Neural progenitor cell (in vitro differentiated cells): ENCODE data around the gene GID4. TPM values are rescaled to one million over a fixed set of nuclear protein-coding genes. Genes with fewer than 3 reads are reported as not detected.
A peak's percentile ranks its signal among the peaks of the same experiment; 100 is the strongest.

ENCODE experiments used
- DNase-seq: peaks from one replicate; pipeline ENCODE4 v3.0.0-alpha.2; 2016; ENCODE audit warnings: low spot score
- H2AFZ ChIP-seq: fragments of 200-600 bp; sonication (generic); replicated peaks from 2 replicates; pipeline ENCODE4 v1.6.1; 2016; ENCODE audit warnings: antibody characterized with exemption
- H3F3A ChIP-seq: fragments of 200-600 bp; sonication (generic); 2 replicates; pipeline ENCODE4 v1.6.1; 2016; ENCODE audit warnings: antibody characterized with exemption, low read depth
- H3K27ac ChIP-seq: fragments of 200-600 bp; sonication (generic); 2 replicates; pipeline ENCODE4 v1.5.1; 2016; ENCODE audit warnings: mild to moderate bottlenecking
- H3K27me3 ChIP-seq: fragments of 200-600 bp; sonication (generic); 2 replicates; pipeline ENCODE4 v1.6.1; 2016; ENCODE audit warnings: mild to moderate bottlenecking, moderate library complexity
- H3K36me3 ChIP-seq: fragments of 200-600 bp; sonication (generic); 2 replicates; pipeline ENCODE4 v1.5.1; 2016
- H3K4me1 ChIP-seq: fragments of 200-600 bp; sonication (generic); 2 replicates; pipeline ENCODE4 v1.6.1; 2016; ENCODE audit warnings: mixed run types
- H3K4me2 ChIP-seq: fragments of 200-600 bp; sonication (generic); 2 replicates; pipeline ENCODE4 v1.6.1; 2016
- H3K4me3 ChIP-seq: fragments of 200-600 bp; sonication (generic); 2 replicates; pipeline ENCODE4 v1.5.1; 2016
- H3K79me2 ChIP-seq: fragments of 200-600 bp; sonication (generic); 2 replicates; pipeline ENCODE4 v1.6.1; 2016; ENCODE audit warnings: low read depth
- H3K9ac ChIP-seq: fragments of 200-600 bp; sonication (generic); 2 replicates; pipeline ENCODE4 v1.6.1; 2016
- H3K9me3 ChIP-seq: fragments of 200-600 bp; sonication (generic); 2 replicates; pipeline ENCODE4 v1.5.1; 2016; ENCODE audit warnings: low read depth
- H4K20me1 ChIP-seq: fragments of 200-600 bp; sonication (generic); 2 replicates; pipeline ENCODE4 v1.6.1; 2016; ENCODE audit warnings: low read depth
- H3K27ac Mint-ChIP-seq: 3 replicates; pipeline ENCODE4 v1.8.0; 2021; ENCODE audit warnings: mixed read lengths
- H3K27me3 Mint-ChIP-seq: 2 replicates; pipeline ENCODE4 v1.8.0; 2022; ENCODE audit warnings: low read depth, mild to moderate bottlenecking, inconsistent platforms, moderate library complexity, mixed read lengths; ENCODE audit not compliant: insufficient read depth
- H3K36me3 Mint-ChIP-seq: 3 replicates; pipeline ENCODE4 v1.8.0; 2021; ENCODE audit warnings: mixed read lengths
- H3K4me1 Mint-ChIP-seq: 3 replicates; pipeline ENCODE4 v1.8.0; 2021; ENCODE audit warnings: mixed read lengths
- H3K4me3 Mint-ChIP-seq: 3 replicates; pipeline ENCODE4 v1.8.0; 2021; ENCODE audit warnings: mild to moderate bottlenecking, moderate library complexity, mixed read lengths
- H3K9me3 Mint-ChIP-seq: 3 replicates; pipeline ENCODE4 v1.8.0; 2020; ENCODE audit warnings: mixed read lengths
- EZH2 ChIP-seq: fragments of 200-600 bp; sonication (generic); IDR thresholded peaks from 2 replicates; pipeline ENCODE4 v1.6.1; 2017; ENCODE audit warnings: antibody characterized with exemption, mild to moderate bottlenecking, moderate library complexity
- EZH2phosphoT487 ChIP-seq: fragments of 200-600 bp; sonication (generic); IDR thresholded peaks from 2 replicates; pipeline ENCODE4 v1.6.1; 2017; ENCODE audit warnings: antibody characterized with exemption
- total RNA-seq: library from RNA; depleted of rRNA; stranded (reverse); fragments of >200 nt; gene quantifications from 2 replicates; pipeline ENCODE4 v1.2.3, GENCODE V29; 2015; ENCODE audit warnings: low replicate concordance
- TF ChIP-seq, protein P1 (sequence below): fragments of 200-600 bp; sonication (generic); IDR thresholded peaks from 2 replicates; pipeline ENCODE4 v1.5.1; 2017; ENCODE audit warnings: antibody characterized with exemption, mild to moderate bottlenecking

Gene GID4
- total RNA-seq, 1 donor from 2014 or later: 10.6 TPM

DNA sequence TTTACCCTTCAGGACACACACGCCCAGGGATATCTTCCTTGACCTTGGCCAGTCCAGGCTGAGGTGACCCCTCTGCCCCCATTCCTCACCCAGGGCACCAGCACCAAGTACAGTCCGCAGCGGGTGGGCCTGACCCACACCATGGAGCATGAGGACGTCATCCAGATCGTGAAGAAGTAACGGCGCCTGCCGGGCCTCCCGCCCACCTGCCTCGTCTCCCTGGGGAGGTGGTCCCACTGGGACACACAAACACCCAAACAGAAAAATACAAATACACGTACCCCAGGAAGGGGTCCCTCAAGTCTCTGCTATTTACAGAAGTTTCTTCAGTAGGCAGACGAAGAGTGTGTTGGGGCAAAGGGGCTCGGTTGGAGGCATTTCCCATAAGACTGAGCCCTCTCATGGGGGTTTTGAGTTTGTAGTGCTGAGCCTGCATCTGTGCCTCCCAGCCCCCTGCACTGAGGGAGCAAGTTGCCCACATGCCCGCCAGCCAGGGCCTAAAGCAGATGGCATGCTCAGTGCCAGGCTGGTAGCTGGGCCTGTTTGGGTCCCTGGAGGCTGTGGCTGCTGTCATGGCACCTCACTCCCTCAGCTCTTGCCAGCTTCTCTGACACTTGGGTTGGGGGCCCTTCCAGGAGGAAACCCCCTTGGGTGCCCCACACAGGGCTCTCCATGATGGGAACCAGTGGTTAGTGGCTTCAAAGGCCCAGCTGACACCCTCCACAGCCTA, 68.0 kb downstream of the GID4 start:
- Mint-ChIP-seq H3K27ac (no peak overlapping the region), H3K27me3 (peaks cover 4% of the 10 kb centered on the region), H3K4me1 (peaks cover 17% of the 10 kb centered on the region), H3K4me3 (no peak overlapping the region), H3K9me3 (no peaks in the 10 kb centered on the region), H3K36me3 (peaks cover 8% of the 10 kb centered on the region)
- Histone ChIP-seq H4K20me1 (no peaks in the 10 kb centered on the region), H3K4me1 (peaks cover 7% of the 10 kb centered on the region), H3K9ac (no peak overlapping the region), H2AFZ (no peak overlapping the region), H3F3A (no peaks in the 10 kb centered on the region), H3K4me3 (no peak overlapping the region), H3K79me2 (no peaks in the 10 kb centered on the region), H3K27me3 (no peaks in the 10 kb centered on the region), H3K4me2 (no peak overlapping the region), H3K27ac (no peak overlapping the region), H3K36me3 (no peaks in the 10 kb centered on the region), H3K9me3 (no peaks in the 10 kb centered on the region)
- no peak for DNase-seq
- TF ChIP-seq EZH2: no peak
- TF ChIP-seq, protein P1, sequence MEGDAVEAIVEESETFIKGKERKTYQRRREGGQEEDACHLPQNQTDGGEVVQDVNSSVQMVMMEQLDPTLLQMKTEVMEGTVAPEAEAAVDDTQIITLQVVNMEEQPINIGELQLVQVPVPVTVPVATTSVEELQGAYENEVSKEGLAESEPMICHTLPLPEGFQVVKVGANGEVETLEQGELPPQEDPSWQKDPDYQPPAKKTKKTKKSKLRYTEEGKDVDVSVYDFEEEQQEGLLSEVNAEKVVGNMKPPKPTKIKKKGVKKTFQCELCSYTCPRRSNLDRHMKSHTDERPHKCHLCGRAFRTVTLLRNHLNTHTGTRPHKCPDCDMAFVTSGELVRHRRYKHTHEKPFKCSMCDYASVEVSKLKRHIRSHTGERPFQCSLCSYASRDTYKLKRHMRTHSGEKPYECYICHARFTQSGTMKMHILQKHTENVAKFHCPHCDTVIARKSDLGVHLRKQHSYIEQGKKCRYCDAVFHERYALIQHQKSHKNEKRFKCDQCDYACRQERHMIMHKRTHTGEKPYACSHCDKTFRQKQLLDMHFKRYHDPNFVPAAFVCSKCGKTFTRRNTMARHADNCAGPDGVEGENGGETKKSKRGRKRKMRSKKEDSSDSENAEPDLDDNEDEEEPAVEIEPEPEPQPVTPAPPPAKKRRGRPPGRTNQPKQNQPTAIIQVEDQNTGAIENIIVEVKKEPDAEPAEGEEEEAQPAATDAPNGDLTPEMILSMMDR: no peak
- TF ChIP-seq EZH2phosphoT487: no peak

DNA sequence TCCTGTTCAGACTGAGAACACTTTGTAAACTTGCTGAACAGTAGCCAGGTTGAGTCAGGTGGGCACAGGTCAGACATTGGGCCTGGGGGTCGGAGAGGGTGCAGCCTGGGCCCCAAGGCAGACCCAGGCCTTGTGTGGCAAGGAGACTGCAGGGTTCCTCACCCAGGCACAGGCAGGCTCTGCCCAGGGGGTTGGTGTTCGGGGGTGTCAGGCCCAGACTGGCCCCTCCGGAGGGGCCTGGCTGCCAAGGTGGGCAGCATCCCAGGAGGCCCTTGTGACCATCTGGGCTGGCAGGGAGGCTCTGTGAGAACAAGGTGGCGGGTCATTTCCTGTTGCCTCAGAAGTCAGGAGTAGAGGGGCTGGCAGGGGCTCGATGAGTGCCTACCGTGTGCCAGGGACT, 68.8 kb downstream of the GID4 start:
- TF ChIP-seq EZH2 (no peak), EZH2phosphoT487 (no peak)
- TF ChIP-seq, protein P1: no peak
- no peak overlapping the region for H3K4me3 ChIP-seq
- no peak overlapping the region for H2AFZ ChIP-seq
- no peaks in the 10 kb centered on the region for H3K79me2 ChIP-seq
- H4K20me1 ChIP-seq: no peaks in the 10 kb centered on the region
- Mint-ChIP-seq H3K4me1 (peaks cover 19% of the 10 kb centered on the region), H3K27me3 (peaks cover 4% of the 10 kb centered on the region), H3K4me3 (no peak overlapping the region), H3K9me3 (no peaks in the 10 kb centered on the region), H3K27ac (no peak overlapping the region), H3K36me3 (peaks cover 8% of the 10 kb centered on the region)
- no peak overlapping the region for H3K4me2 ChIP-seq
- no peaks in the 10 kb centered on the region for H3F3A ChIP-seq
- H3K27ac ChIP-seq: no peak overlapping the region
- H3K27me3 ChIP-seq: no peaks in the 10 kb centered on the region
- H3K4me1 ChIP-seq: peaks cover 7% of the 10 kb centered on the region
- no peaks in the 10 kb centered on the region for H3K9me3 ChIP-seq
- no peak for DNase-seq
- H3K36me3 ChIP-seq: no peaks in the 10 kb centered on the region
- no peak overlapping the region for H3K9ac ChIP-seq

DNA sequence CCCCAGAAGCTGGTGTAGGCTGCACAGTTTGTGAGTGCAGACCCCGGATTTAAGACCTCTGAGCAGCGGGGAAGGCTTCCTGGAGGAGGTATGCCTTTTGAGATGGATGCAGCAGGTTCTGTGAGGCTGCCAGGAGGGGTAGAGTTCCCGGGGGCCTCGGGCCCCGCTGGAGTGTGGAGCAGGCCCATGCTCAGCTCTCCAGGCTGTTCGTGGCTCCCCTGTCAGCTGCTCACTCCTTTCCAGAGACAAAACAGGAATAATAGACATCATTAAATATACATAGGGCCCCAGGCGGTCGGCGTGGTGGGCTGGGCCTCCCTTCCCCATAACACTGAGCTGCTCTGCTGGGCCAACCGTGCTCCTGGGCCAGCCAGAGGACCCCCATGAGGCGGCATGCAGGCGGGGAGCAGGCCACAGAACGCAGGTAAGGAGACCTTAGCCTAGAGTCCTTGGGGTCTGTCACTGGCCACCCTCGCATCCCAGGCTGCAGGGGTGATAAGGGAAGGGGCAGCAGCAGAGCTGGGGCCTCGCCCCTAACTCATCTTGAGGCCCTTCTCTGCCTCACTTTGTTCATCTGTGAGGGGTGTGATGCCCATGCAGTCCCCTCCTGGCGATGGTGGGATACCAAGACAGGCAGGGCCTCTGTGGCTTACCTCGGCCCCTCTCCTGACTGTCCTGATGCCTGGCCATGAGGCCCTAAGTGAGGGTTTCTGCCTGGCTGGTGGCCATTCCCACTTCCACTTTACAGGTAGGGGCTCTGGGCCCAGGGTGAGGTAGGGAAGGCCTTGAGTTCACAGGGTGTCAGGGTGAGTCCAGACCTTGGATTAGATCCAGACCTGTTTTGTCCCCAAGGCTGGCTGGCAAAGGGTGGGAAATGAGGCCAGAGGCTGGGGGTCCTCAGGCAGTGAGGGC, 69.4 kb downstream of the GID4 start, which contains the start of gene MYO15A:
MYO15A (plus strand) TSS at position 356 of the 912 bp plus-strand sequence. CDS start 10,045 bp downstream, outside the sequence.
- TF ChIP-seq, protein P1: no peak
- H3K9me3 ChIP-seq: no peaks in the 10 kb centered on the region
- no peak within 1 kb of the TSS for H3K4me3 Mint-ChIP-seq
- H3K36me3 Mint-ChIP-seq: peaks cover 6% of the 10 kb centered on the region
- H3K79me2 ChIP-seq: no peaks in the 10 kb centered on the region
- no peak within 1 kb of the TSS for H3K4me3 ChIP-seq
- no peaks in the 10 kb centered on the region for H3K9me3 Mint-ChIP-seq
- no peaks in the 10 kb centered on the region for H3K27me3 ChIP-seq
- H3K4me1 Mint-ChIP-seq: peaks cover 20% of the 10 kb centered on the region
- no peak for DNase-seq
- no peak within 1 kb of the TSS for H3K9ac ChIP-seq
- H4K20me1 ChIP-seq: no peaks in the 10 kb centered on the region
- H3K27ac Mint-ChIP-seq: peak within 1 kb of the TSS; percentile 50
- H2AFZ ChIP-seq: no peak within 1 kb of the TSS
- no peak within 1 kb of the TSS for H3K27ac ChIP-seq
- no peaks in the 10 kb centered on the region for H3K36me3 ChIP-seq
- H3K4me1 ChIP-seq: peaks cover 7% of the 10 kb centered on the region
- H3K27me3 Mint-ChIP-seq: peaks cover 4% of the 10 kb centered on the region
- H3F3A ChIP-seq: no peaks in the 10 kb centered on the region
- no peak within 1 kb of the TSS for H3K4me2 ChIP-seq
